RWPE1 (cell line): ENCODE measurements around the gene MPPED2.

Experiments
- CTCF ChIA-PET: fragments of 350-600 bp; sonication (Branson Sonifier 250); formaldehyde crosslinking; extraction: SDS; loops from one replicate; lab custom pipeline; 2021; lab: Yijun Ruan, JAX
- POLR2A ChIA-PET: fragments of 400-600 bp; formaldehyde crosslinking; extraction: SDS; loops from one replicate; lab custom pipeline; 2020; ENCODE audit warnings: antibody characterized with exemption; ENCODE audit not compliant: low non-redundant PET; lab: Yijun Ruan, JAX
- DNase-seq: peaks from one replicate; pipeline ENCODE4 v3.0.0; 2012; ENCODE audit warnings: low spot score
- H3K27ac ChIP-seq: fragments of 450-650 bp; 2 replicates; pipeline ENCODE4 v1.5.1; 2017
- TF ChIP-seq, protein P1 (sequence below): fragments of 450-650 bp; conservative IDR thresholded peaks from 2 replicates; pipeline ENCODE4 v1.5.1; 2017; ENCODE audit warnings: low read depth, mild to moderate bottlenecking

Gene MPPED2

DNA sequence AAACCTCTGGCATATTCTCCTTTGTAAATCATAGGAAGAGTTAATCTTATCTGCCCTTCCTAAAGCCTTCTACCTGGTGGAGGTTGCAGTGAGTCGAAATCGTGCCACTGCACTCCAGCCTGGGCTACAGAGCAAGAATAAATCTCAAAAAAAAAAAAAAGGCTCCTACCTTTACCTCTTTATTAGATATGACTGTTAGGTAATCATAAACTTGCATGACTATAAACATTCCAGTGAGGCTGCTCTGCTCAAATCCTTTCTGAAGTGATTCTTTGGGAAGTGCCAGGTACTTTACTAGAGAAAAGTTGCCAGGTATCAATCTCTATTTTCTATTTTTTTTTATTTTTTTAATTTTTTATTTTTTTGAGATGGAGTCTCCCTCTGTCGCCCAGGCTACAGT, 59.6 kb downstream of the MPPED2 start:
- DNase-seq, result no peak
- ChIA-PET CTCF (no interaction called here), POLR2A (no interaction called here)
- TF ChIP-seq, protein P1, sequence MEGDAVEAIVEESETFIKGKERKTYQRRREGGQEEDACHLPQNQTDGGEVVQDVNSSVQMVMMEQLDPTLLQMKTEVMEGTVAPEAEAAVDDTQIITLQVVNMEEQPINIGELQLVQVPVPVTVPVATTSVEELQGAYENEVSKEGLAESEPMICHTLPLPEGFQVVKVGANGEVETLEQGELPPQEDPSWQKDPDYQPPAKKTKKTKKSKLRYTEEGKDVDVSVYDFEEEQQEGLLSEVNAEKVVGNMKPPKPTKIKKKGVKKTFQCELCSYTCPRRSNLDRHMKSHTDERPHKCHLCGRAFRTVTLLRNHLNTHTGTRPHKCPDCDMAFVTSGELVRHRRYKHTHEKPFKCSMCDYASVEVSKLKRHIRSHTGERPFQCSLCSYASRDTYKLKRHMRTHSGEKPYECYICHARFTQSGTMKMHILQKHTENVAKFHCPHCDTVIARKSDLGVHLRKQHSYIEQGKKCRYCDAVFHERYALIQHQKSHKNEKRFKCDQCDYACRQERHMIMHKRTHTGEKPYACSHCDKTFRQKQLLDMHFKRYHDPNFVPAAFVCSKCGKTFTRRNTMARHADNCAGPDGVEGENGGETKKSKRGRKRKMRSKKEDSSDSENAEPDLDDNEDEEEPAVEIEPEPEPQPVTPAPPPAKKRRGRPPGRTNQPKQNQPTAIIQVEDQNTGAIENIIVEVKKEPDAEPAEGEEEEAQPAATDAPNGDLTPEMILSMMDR, result no peak
- H3K27ac ChIP-seq, result no peak overlapping the region

DNA sequence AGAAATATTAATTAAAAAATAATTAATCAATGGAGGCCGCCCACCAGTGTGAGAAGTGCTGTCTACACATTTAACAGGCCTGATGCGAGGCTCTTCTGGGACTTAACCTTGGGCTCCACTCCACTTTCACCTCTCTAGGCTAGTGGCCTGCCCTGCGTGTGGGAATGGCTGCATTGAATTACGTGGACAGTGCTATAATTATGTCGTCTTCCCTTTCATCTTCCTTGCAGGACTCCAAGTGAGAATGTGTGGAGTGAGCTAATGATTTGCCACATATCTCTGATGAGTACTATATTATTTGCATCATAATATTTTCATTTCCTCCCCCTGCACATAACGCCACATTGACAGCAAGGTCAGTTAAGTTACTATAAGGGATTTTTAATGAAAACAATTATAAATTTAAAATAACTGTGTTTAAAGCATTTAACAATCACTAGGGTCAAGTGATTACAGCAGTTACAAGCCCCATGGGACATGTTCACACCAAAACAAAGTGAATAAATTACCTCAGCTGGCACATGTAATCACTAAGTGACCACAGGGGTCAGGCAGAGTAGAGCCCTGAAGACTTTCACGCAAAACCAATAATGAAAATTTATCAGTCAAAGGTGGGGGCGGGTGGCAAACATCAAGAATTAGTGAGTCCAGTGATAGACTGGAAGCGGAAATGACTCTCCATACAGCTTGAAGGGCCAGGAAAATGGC, 63.5 kb downstream of the MPPED2 start:
- ChIA-PET CTCF (no interaction called here), POLR2A (no interaction called here)
- H3K27ac ChIP-seq, result no peak overlapping the region
- TF ChIP-seq, protein P1, result no peak
- no peak for DNase-seq

DNA sequence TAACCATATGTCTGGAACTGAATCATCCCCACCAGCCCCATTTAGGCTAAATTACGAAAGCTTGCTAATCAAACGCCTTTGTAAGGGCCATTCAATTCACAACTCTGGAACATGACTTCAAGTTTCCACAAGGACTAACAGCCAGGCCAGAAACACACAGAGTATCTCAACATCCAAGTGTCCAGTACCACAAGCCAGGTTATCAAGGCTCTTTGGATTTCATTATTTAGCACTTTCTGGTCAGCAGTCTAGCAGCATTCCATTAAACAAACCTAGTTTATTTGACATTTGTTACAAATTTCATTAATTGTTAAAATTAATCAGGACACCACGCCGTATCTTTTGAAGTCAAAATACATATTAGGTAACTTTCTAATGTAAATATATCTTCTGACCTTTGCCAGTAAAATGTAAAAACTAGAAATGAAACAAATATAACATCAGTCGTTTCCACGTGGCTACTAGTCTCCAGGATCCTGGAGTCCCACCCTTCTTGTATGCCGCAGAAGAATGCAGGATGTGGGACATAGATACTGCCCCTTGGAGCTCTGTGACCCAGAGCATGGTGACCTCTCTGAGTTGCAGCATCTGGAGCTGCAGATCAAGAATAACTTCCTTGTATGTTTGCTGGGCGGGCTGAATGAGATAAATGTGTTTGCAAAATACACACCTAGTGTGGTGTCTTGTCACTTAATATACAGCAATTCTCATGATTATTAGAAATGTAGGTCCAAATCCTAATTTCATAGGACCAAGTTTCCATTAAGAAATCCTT, 64.7 kb downstream of the MPPED2 start:
- CTCF ChIA-PET, result no interaction called here

DNA sequence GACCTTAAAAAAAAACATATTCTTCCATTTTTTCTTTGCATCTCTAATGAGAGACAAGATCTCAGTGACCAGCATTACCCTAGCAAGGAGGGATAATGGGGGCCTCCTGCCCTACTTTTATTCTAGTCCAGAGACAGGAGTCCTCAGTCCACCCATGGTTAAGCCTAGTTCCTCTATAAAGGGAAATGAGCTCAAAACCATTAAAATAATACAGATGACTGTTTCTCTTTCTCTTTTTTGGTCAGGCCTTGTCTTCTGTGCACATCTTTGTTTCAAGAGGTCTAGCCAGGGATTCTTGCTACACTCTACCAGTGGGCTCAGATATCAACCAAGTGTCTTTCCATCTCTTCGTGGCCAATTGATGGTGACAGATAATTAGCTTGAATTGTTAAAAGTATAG, 73.1 kb downstream of the MPPED2 start:
- TF ChIP-seq, protein P1, result no peak
- CTCF ChIA-PET, result interaction anchor here (0.6 kb wide), 1 partner anchor 23 kb away, joined by 5 read pairs; no protein-coding TSS in a partner anchor
- no peak overlapping the region for H3K27ac ChIP-seq
- POLR2A ChIA-PET, result no interaction called here
- no peak for DNase-seq

More for the DNA sequence above, 64.7 kb downstream of the MPPED2 start:
- POLR2A ChIA-PET, result no interaction called here
- H3K27ac ChIP-seq, result no peak overlapping the region
- TF ChIP-seq, protein P1, result no peak
- DNase-seq, result no peak

DNA sequence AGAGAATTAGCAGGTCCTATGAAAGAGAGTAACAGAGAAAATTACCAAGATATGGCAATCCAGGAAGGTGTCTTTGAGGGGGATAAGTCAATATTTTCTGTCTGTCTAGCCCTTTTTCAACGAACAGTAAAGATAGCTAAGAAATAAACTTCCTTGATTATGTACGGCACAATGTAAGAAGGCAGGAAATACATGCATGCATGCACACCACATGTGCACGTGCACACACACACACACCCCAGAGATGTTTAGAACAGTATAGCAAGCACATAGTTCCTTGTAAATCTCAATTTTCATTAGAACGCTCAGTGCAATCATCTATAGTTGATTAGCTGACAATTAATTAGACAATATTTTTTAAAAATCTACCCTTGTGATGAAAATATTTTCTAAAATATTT, 74.7 kb downstream of the MPPED2 start:
- no peak overlapping the region for H3K27ac ChIP-seq
- CTCF ChIA-PET, result interaction anchor here (0.6 to 0.7 kb wide), 2 partner anchors 17 to 31 kb away, joined by 5 read pairs; no protein-coding TSS in a partner anchor
- POLR2A ChIA-PET, result no interaction called here
- TF ChIP-seq, protein P1, result no peak
- no peak for DNase-seq

DNA sequence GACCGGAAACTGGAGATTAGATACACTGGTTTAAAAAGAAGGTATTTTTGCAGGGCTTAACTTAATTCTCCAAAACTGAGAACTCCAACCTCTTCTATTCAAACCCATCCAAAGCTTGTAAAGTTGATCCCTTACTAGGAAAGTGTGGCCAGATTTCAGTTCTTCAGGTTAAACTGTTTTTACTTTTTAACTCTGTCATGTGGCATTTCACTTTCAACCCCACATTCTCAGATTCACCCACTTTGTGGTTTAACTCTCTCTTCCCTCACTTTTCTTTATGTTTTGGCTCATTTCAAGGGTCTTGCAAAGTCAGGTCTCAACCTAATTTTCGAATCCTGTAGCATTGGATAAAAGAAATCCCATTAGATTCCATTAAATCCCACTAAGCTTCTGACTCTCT, 75.4 kb downstream of the MPPED2 start:
- DNase-seq, result no peak
- ChIA-PET CTCF (interaction anchor here (0.6 to 0.7 kb wide), 2 partner anchors 16 to 31 kb away, joined by 5 read pairs; no protein-coding TSS in a partner anchor), POLR2A (no interaction called here)
- TF ChIP-seq, protein P1, result no peak
- no peak overlapping the region for H3K27ac ChIP-seq
